VCaP (cell line): ENCODE results near the gene PJA2.

ENCODE experiments used
- H3K27ac ChIP-seq: fragments of 450-650 bp; 2 replicates; pipeline ENCODE4 v1.5.1; 2017
- TF ChIP-seq, protein P1 (sequence below): fragments of 450-650 bp; conservative IDR thresholded peaks from 2 replicates; pipeline ENCODE4 v1.5.1; 2017; ENCODE audit warnings: mild to moderate bottlenecking, moderate library complexity

PJA2 gene

GRCh38 chr5:109307456-109307855 lies 102.3 kb downstream of the PJA2 start:
- TF ChIP-seq, protein P1, sequence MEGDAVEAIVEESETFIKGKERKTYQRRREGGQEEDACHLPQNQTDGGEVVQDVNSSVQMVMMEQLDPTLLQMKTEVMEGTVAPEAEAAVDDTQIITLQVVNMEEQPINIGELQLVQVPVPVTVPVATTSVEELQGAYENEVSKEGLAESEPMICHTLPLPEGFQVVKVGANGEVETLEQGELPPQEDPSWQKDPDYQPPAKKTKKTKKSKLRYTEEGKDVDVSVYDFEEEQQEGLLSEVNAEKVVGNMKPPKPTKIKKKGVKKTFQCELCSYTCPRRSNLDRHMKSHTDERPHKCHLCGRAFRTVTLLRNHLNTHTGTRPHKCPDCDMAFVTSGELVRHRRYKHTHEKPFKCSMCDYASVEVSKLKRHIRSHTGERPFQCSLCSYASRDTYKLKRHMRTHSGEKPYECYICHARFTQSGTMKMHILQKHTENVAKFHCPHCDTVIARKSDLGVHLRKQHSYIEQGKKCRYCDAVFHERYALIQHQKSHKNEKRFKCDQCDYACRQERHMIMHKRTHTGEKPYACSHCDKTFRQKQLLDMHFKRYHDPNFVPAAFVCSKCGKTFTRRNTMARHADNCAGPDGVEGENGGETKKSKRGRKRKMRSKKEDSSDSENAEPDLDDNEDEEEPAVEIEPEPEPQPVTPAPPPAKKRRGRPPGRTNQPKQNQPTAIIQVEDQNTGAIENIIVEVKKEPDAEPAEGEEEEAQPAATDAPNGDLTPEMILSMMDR: no peak
- no peak overlapping the region for H3K27ac ChIP-seq

GRCh38 chr5:109305352-109305751 lies 104.4 kb downstream of the PJA2 start:
- H3K27ac ChIP-seq: no peak overlapping the region
- TF ChIP-seq, protein P1: no peak

DNA sequence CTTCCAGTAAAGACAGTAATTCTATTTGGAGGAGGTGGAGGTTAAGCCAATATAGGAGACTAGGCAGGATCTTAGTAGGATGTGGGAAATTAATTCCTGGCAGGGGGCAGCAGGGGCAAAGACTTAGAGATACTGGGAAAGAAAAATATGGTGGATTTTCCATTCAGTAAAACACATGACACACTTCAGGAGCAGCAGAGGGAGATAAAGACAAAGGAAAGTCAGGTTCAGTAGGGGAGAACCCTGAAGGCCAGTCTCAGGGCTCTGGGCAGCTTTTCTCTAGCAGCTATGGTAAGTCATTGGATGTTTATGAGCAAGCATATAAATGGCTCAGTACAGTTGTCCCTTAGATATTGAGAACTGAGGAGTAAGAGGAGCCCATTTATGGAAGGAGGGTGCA lies 105.5 kb downstream of the PJA2 start:
- H3K27ac ChIP-seq: no peak overlapping the region
- TF ChIP-seq, protein P1: no peak

DNA sequence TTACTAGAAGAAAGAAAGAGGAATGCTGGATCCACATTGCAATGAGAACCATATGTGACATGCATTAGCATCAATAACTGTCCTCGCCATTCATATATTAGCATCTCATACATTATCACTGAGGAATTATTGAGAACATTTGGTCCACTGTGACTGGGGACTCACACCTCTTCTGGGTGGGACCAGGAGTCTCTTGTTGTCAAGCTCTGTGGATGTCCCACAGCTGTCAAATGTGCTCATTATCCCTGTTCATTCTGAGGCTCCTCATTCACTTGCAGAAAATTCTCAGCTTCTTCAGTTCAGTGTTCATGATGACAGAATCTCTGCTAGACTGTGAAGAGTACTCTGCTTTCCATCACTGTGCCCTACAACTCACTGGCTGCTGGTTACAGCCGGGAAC lies 109.4 kb downstream of the PJA2 start:
- H3K27ac ChIP-seq: no peak overlapping the region
- TF ChIP-seq, protein P1: no peak

DNA sequence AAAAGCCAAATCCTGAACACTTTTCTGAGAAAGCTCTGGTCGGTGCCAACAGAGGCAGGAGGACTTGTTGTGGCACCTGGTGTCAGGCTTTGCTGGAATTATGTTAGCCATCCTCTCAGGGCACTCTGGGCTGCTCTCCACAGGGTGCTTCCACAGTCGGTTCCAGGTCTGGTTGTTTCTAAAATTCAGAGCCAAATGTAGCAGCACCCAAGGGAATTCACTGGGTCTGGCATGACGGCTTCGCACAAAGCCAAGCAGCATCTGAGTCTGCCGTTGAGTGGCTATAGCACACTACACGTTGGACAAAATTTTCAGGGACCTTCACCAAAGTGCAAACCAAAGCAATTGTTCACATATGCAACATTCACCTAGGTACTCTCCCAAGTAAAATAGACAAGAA lies 110.2 kb downstream of the PJA2 start:
- TF ChIP-seq, protein P1: no peak
- H3K27ac ChIP-seq: no peak overlapping the region

DNA sequence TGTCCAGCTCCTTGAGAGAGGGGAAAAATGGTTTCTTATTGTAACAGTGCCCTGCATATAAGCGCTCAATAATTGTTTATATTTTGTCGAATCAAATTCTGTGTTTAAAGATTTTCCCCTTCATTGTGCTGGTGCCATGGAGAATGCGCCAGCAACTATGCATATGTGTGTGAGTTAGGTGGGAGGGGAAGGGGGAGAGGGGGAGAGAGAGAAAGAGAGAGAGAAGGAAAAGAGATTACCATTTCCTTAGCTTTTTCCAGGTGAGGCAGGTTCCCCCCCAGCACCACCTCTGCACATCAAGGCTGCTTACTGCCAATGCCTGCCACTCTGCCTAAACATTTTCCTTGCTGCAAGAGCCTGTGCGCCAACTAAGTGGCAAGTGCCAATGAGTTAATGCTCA lies 111.0 kb downstream of the PJA2 start:
- TF ChIP-seq, protein P1: no peak
- no peak overlapping the region for H3K27ac ChIP-seq

DNA sequence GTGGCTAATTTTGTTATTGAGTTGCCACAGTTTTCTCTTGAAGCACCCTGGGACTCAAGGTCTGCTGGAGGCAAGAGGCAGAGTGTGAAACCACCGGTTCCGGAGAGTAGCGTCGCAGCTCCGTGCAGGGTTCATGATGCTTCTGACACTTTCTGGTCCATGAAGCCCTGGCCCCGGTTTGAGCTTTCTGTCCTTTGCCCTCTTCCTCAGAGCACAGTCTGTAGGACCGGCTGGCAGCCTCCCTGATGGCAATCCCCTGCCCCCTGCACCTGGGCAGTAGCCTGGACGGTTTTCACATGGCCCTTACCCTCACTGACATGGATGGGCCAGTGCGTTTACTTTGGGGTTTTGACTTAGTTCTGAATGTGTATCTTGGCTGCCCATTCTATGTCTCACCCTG lies 111.9 kb downstream of the PJA2 start:
- TF ChIP-seq, protein P1: no peak
- H3K27ac ChIP-seq: no peak overlapping the region

GRCh38 chr5:109291090-109291489 lies 118.7 kb downstream of the PJA2 start:
- no peak overlapping the region for H3K27ac ChIP-seq
- TF ChIP-seq, protein P1: no peak
